HG02678 (cell line): ENCODE measurements around the gene PCDHGA7.
"Not testable (repeated sequence)": the region's sequence is repeated elsewhere in the genome, so short reads cannot be mapped to it uniquely, and the experiment has no call there.

Source experiments
- ATAC-seq: cut with Tn5 transposase; IDR thresholded peaks from one replicate; pipeline ENCODE4 v1.9.1; 2021; ENCODE audit warnings: mild to moderate bottlenecking, moderate library complexity; ENCODE audit not compliant: unreplicated experiment

The PCDHGA7 gene

DNA sequence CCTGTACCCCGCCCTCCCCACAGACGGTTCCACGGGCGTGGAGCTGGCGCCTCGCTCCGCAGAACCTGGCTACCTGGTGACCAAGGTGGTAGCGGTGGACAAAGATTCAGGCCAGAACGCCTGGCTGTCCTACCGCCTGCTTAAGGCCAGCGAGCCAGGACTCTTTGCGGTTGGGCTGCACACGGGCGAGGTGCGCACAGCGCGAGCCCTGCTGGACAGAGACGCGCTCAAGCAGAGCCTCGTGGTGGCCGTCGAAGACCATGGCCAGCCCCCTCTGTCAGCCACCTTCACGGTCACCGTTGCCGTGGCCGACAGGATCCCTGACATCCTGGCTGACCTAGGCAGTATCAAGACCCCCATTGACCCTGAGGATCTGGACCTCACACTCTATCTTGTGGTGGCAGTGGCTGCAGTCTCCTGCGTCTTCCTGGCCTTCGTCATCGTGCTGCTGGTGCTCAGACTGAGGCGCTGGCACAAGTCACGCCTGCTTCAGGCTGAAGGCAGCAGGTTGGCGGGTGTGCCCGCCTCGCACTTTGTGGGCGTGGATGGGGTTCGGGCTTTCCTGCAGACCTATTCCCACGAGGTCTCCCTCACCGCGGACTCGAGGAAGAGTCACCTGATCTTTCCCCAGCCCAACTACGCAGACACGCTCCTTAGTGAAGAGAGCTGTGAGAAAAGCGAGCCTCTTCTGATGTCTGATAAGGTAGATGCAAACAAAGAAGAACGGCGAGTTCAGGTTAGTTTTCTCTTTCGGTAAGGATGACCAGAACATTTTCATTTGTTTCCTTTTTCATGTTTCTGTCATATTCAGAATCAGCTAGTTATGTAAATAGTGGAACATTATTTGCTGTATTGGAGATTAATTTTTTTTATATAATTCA lies 16.3 kb upstream of the PCDHGA7 start:
- ATAC-seq = no peak

DNA sequence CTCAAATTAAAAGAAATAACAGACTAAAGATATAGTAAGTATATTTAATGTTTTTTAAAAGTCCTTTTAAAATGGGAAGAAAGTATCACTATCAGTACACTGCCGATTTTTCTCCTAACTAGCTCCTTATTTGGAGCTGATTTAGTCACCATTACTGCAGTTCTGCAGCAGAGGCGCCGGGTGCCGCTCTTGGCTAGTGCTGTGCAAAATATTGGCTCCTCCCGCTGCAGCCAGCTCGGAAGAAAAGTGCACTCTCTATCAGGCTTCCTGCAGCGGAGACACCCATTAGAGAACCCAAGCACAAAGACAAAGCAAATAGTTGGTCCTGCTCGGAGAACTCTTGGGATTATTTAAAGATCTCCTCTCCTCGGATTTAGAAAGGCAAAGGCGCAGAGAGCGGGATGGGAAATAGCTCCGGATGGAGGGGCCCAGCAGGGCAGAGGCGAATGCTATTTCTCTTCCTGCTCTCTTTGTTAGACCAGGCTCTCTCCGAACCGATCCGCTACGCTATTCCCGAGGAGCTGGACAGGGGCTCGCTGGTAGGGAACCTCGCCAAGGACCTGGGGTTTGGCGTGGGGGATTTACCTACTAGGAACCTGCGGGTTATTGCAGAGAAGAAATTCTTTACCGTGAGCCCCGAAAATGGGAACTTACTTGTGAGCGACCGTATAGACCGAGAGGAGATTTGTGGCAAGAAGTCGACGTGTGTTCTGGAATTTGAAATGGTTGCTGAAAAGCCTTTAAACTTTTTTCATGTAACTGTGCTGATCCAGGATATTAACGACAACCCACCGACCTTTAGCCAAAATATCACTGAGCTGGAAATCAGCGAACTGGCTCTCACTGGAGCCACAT lies 12.3 kb upstream of the PCDHGA7 start, which contains the start of gene PCDHGB3:
TSS of gene PCDHGB3 (plus strand) at position 249 of the 855 bp plus-strand sequence. CDS start at position 402, 153 bp downstream.
- peak; percentile 90 for ATAC-seq

DNA sequence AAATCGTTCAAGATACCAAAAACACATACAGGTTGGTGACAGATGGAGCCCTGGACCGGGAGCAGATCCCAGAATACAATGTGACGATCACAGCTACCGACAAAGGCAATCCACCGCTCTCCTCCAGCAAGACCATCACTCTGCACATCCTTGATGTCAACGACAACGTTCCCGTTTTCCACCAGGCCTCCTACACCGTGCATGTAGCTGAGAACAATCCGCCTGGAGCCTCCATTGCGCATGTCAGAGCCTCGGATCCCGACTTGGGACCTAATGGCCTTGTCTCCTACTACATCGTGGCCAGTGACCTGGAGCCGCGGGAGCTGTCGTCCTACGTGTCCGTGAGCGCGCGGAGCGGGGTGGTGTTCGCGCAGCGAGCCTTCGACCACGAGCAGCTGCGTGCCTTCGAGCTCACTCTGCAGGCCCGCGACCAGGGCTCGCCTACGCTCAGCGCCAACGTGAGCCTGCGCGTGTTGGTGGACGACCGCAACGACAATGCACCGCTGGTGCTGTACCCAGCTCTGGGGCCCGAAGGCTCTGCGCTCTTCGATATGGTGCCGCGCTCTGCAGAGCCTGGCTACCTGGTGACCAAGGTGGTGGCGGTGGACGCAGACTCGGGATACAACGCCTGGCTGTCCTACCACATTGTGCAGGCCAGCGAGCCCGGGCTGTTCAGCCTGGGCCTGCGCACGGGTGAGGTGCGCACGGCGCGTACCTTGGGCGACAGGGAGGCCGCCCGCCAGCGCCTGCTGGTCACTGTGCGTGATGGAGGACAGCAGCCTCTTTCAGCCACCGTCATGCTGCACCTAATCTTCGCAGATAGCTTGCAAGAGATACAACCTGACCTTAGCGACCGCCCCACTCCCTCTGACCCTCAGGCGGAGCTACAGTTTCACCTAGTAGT lies 10.7 kb upstream of the PCDHGA7 start:
- ATAC-seq = no peak

DNA sequence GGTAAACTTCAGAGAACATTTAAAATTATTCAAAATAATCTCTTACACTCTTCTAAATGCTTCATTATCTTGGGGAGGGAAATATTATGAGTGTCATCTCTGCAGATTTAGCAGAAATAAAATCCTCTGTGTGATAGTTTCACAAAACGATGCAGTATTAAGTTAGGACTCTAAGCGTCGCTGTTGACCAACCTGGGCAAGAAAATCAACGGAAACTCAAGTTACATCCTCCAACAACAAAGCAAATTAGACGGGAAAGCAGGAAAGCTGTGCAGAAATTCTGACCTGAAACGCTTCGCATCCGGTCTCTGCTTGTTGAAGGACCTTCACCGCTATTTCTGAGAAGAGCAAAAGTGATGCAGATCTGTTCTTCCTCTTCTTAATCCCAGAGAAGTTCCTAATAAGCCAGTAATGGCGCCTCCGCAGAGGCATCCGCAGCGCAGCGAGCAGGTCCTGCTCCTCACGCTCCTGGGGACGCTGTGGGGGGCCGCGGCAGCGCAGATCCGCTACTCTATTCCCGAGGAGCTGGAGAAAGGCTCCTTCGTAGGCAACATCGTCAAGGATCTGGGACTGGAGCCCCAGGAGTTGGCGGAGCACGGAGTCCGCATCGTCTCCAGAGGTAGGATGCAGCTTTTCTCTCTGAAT lies 8.7 kb upstream of the PCDHGA7 start, which contains the start of gene PCDHGA6:
TSS of gene PCDHGA6 (plus strand) at position 219 of the 645 bp plus-strand sequence. CDS start at position 412, 193 bp downstream.
- no peak for ATAC-seq

DNA sequence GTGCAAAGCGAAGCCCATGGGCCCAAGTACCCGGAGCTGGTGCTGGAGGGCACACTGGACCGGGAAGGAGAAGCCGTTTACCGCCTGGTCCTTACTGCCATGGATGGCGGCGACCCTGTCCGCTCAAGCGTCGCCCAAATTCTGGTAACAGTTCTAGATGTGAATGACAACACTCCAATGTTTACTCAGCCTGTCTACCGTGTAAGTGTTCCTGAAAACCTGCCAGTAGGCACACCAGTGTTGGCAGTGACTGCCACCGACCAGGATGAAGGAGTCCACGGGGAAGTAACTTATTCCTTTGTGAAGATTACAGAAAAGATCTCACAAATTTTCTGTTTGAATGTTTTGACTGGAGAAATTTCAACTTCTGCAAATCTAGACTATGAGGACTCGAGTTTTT lies 7.9 kb upstream of the PCDHGA7 start:
- no peak for ATAC-seq

DNA sequence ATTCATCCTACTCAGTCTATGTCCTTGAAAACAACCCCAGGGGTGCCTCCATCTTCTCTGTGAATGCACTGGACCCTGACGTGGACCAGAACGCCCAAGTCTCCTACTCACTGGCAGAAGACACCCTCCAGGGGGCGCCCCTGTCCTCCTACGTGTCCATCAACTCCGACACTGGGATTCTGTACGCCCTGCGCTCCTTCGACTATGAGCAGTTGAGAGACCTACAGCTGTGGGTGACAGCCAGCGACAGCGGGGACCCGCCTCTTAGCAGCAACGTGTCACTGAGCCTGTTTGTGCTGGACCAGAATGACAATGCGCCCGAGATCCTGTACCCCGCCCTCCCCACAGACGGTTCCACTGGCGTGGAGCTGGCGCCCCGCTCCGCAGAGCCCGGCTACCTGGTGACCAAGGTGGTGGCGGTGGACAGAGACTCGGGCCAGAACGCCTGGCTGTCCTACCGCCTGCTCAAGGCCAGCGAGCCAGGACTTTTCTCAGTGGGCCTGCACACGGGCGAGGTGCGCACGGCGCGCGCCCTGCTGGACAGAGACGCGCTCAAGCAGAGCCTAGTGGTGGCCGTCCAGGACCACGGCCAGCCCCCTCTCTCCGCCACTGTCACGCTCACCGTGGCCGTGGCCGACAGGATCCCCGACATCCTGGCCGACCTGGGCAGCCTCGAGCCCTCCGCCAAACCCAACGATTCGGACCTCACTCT lies 6.9 kb upstream of the PCDHGA7 start:
- ATAC-seq = not testable (repeated sequence)

DNA sequence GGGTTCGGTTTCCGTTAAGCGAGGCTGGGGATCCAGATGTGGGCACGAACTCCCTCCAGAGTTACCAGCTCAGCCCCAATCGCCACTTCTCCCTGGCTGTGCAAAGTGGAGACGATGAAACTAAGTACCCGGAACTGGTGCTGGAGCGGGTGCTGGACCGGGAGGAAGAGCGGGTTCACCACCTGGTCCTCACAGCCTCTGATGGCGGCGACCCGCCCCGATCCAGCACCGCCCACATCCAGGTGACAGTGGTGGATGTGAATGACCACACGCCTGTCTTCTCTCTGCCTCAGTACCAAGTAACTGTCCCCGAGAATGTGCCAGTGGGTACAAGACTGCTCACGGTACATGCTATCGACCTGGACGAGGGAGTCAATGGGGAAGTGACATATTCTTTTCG lies 803 bp downstream of the PCDHGA7 start:
- ATAC-seq = no peak

DNA sequence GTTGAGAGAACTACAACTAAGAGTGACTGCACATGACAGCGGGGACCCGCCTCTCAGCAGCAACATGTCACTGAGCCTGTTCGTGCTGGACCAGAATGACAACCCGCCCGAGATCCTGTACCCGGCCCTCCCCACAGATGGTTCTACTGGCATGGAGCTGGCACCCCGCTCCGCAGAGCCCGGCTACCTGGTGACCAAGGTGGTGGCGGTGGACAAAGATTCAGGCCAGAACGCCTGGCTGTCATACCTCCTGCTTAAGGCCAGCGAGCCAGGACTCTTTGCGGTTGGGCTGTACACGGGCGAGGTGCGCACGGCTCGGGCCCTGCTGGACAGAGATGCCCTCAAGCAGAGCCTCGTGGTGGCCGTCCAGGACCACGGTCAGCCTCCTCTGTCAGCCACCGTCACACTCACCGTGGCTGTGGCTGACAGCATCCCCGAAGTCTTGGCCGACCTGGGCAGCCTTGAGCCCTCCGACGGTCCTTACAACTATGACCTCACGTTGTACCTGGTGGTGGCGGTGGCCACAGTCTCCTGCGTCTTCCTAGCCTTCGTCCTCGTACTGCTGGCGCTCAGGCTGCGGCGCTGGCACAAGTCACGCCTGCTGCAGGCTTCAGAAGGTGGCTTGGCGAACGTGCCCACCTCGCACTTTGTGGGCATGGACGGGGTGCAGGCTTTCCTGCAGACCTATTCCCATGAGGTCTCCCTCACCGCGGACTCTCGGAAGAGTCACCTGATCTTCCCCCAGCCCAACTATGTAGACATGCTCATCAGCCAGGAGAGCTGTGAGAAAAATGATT lies 2.1 kb downstream of the PCDHGA7 start:
- ATAC-seq = no peak

DNA sequence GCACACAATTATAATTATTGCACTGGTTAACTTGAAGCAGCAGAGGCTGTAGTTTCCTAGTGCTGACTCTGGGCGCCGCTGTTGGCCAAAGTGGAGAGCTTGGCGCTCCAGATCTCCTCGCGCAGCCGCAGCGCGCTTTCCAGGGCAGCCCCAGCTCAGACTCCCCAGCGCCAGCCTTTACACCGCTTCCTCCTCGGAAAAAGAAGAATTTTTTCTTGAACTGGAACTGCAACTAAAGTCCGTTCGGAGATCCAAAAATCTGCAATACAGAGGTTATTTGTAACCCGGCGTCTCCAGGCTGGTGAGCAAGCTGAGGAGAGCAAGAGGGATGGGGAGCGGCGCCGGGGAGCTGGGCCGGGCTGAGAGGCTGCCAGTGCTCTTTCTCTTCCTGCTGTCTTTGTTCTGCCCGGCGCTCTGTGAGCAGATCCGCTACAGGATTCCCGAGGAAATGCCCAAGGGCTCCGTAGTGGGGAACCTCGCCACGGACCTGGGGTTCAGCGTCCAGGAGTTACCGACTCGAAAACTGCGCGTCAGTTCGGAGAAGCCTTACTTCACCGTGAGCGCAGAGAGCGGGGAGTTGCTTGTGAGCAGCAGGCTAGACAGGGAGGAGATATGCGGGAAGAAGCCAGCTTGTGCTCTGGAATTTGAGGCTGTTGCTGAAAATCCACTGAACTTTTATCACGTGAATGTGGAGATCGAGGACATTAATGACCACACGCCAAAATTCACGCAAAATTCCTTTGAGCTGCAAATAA lies 5.2 kb downstream of the PCDHGA7 start, which contains the start of gene PCDHGB4:
TSS of gene PCDHGB4 (plus strand) at position 142 of the 755 bp plus-strand sequence. CDS start at position 329, 187 bp downstream.
- not testable (repeated sequence) for ATAC-seq

DNA sequence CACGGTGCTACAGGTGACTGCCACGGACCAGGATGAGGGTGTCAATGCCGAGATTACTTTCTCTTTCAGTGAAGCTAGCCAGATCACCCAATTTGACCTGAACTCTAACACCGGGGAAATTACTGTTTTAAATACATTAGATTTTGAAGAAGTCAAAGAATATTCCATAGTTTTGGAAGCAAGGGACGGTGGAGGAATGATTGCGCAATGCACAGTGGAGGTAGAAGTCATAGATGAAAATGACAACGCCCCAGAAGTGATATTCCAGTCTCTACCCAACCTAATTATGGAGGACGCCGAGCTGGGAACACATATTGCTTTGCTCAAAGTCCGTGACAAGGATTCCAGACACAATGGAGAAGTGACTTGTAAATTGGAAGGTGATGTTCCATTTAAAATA lies 6.1 kb downstream of the PCDHGA7 start:
- ATAC-seq = no peak

DNA sequence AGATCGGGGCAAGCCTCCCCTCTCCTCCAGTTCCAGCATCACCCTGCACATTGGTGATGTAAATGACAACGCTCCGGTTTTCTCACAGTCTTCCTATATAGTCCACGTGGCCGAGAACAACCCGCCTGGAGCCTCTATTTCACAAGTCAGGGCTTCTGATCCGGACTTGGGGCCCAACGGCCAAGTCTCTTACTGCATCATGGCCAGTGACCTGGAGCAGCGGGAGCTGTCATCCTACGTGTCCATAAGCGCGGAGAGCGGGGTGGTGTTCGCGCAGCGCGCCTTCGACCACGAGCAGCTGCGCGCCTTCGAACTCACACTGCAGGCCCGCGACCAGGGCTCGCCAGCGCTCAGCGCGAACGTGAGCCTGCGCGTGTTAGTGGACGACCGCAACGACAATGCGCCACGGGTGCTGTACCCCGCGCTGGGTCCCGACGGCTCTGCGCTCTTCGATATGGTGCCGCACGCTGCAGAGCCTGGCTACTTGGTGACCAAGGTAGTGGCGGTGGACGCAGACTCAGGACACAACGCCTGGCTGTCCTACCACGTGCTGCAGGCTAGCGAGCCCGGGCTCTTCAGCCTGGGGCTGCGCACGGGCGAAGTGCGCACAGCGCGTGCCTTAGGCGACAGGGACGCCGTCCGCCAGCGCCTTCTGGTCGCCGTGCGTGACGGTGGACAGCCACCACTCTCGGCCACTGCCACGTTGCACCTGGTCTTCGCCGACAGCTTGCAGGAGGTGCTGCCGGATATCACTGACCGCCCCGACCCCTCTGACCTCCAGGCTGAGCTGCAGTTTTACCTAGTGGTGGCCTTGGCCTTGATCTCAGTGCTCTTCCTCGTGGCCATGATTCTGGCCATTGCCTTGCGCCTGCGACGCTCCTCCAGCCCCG lies 6.9 kb downstream of the PCDHGA7 start:
- ATAC-seq = no peak

DNA sequence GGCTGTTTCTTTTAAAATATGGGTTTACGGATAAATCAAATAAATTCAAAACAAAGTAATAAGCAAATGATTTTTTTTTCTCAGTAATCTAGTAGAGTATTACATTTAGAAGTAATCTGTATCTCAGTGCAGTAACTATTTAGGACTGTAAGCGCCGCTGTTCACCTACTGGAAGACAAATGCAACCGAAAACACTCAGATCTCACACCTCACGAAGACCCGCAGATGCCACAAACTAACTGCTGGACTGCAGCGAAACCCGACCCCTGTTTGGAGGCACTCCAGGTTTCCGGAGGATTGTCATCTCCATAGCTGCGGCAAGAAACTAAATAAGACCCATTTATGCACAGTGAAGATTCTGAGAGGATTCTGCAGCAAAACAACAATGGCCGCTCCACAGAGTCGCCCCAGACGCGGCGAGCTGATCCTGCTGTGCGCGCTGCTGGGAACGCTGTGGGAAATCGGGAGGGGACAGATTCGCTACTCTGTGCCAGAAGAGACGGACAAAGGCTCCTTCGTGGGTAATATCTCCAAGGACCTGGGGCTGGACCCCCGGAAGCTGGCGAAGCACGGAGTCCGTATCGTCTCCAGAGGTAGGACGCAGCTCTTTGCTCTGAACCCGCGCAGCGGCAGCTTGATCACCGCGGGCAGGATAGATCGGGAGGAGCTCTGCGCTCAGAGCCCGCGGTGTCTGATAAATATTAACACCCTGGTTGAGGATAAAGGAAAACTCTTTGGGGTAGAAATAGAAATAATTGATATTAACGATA lies 10.1 kb downstream of the PCDHGA7 start, which contains the start of gene PCDHGA8:
TSS of gene PCDHGA8 (plus strand) at position 205 of the 770 bp plus-strand sequence. CDS start at position 386, 181 bp downstream.
- ATAC-seq = no peak

DNA sequence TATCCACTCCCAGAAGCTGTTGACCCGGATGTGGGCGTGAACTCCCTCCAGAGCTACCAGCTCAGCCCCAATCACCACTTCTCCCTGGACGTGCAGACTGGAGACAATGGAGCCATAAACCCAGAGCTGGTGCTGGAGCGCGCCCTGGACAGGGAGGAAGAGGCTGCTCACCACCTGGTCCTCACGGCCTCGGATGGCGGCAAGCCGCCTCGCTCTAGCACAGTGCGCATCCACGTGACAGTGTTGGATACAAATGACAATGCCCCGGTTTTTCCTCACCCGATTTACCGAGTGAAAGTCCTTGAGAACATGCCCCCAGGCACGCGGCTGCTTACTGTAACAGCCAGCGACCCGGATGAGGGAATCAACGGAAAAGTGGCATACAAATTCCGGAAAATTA lies 10.7 kb downstream of the PCDHGA7 start:
- ATAC-seq = no peak

DNA sequence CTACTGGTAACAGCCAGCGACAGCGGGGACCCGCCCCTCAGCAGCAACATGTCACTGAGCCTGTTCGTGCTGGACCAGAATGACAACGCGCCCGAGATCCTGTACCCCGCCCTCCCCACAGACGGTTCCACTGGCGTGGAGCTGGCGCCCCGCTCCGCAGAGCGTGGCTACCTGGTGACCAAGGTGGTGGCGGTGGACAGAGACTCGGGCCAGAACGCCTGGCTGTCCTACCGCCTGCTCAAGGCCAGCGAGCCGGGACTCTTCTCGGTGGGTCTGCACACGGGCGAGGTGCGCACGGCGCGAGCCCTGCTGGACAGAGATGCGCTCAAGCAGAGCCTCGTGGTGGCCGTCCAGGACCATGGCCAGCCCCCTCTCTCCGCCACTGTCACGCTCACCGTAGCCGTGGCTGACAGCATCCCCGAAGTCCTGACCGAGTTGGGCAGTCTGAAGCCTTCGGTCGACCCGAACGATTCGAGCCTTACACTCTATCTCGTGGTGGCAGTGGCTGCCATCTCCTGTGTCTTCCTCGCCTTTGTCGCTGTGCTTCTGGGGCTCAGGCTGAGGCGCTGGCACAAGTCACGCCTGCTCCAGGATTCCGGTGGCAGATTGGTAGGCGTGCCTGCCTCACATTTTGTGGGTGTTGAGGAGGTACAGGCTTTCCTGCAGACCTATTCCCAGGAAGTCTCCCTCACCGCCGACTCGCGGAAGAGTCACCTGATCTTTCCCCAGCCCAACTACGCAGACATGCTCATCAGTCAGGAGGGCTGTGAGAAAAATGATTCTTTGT lies 12.1 kb downstream of the PCDHGA7 start:
- ATAC-seq = not testable (repeated sequence)
